Ishikawa (cell line): ENCODE measurements around the gene VSNL1.

Experiments used
- EP300 ChIP-seq: IDR thresholded peaks from 2 replicates; pipeline ENCODE4 v1.6.1; 2012; ENCODE audit warnings: borderline replicate concordance
- FOXM1 ChIP-seq: IDR thresholded peaks from 2 replicates; pipeline ENCODE4 v1.6.1; 2012; ENCODE audit warnings: low read depth, borderline replicate concordance
- MAX ChIP-seq: IDR thresholded peaks from 2 replicates; pipeline ENCODE4 v1.6.1; 2012
- NFIC ChIP-seq: IDR thresholded peaks from 2 replicates; pipeline ENCODE4 v1.6.1; 2012
- TEAD4 ChIP-seq: IDR thresholded peaks from 2 replicates; pipeline ENCODE4 v1.6.1; 2012
- YY1 ChIP-seq: IDR thresholded peaks from 2 replicates; pipeline ENCODE4 v1.6.1; 2012; ENCODE audit warnings: low read depth

- TF ChIP-seq YY1 = no peak
- no peak for TF ChIP-seq EP300
- TF ChIP-seq NFIC = no peak
- no peak for TF ChIP-seq FOXM1
- TF ChIP-seq TEAD4 = no peak
- no peak for TF ChIP-seq MAX
Observed at GRCh38 chr2:17592731-17593409, 52.4 kb downstream of the VSNL1 start.
